ENCODE data around the gene MYO15A.

MYO15A gene

DNA sequence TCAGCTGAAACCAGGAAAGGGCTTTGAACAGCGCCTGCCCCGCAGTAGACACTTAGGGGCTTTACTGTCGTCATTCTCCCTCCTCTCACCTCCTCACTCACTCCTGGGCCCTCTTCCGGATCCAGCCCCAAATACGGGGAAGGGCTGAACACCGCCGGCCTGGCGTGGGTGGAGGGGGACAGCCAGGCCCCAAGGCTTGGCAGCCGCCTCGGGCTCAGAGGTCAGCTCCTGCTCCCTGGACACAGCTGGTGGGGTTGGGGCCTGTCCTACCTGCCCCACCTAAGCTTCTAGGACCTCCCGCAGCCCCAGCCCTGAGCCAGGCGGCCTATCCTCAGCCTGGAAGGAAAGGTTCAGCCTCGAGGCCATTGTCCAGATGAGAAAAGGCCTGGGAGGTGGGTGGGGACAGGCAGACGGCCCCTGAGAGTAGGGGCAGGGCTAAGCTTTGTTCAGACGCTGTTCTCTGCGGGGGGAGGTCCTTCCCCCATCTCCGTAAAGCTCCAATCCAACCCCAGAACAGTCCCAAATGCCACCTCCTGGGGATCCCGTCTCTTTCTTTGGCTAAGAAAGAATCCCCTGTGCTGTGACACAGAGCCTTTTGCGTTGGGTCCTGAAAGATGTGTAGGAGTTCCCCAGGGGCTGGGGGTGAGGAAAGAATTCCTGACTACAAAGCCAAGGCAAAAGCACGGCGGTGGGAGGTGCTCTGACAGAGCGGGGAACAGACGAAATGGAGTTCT, 116.0 kb downstream of the MYO15A start:
- DNase-seq, result no peak

DNA sequence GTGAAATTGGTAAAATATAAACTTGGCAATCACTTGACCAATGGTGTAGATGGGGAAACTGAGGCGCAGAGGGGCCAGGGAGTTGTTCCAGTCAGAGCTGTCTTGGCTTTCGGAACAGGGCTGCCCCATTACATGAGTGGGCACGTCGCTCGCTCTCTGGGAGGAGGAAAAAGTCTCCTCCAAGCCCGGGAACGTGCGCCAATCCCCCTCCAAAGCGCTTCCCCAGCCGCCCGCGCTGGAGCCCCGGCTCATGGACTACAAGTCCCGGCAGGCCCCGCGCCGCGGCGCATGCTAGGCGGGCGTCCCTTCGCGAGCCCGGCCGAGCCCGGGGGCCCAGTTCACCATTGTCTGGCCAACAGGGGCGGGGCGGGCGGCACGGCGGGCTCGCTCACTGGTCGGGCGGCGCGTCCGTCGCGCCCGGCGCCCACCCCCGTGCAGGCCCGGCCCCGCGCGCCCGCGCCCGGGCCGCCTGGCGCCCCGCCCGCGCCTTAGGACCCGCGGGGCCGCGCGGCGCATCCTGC, 116.6 kb downstream of the MYO15A start, which contains the start of gene LLGL1:
TSS of gene LLGL1 (plus strand) at position 515 of the 521 bp plus-strand sequence. CDS start 48 bp downstream, outside the sequence.
- DNase-seq, result peak; percentile 96

DNA sequence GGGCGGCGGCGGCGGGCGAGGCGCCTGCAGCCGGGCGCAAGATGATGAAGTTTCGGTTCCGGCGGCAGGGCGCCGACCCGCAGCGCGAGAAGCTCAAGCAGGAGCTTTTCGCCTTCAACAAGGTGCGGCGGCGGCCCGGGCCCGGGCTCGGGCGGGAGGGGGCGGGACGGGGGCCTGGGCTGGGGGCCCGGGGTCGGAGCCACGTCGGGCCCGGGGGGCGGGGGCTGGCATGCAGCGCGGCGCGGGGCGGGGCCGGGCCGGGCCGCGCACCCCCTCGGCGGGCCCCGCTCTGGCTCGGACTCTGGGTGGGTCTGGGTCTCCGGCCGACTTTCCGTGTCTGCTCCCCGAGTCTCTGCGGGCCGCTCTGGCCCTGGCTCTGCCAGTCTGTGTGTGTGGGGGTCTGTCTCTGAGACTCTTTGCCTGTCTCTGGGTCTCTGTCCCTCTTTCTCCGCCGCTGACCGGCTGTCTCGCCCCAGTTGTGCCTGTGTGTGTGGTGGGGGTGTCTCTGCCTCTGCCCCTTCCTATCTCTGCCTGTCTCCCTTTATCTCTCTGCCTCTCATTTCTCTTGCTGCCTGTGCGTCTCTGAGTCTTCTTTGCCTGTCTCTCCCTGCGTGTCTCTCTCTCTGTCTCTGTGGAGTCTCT, 117.2 kb downstream of the MYO15A start:
- DNase-seq, result no peak

DNA sequence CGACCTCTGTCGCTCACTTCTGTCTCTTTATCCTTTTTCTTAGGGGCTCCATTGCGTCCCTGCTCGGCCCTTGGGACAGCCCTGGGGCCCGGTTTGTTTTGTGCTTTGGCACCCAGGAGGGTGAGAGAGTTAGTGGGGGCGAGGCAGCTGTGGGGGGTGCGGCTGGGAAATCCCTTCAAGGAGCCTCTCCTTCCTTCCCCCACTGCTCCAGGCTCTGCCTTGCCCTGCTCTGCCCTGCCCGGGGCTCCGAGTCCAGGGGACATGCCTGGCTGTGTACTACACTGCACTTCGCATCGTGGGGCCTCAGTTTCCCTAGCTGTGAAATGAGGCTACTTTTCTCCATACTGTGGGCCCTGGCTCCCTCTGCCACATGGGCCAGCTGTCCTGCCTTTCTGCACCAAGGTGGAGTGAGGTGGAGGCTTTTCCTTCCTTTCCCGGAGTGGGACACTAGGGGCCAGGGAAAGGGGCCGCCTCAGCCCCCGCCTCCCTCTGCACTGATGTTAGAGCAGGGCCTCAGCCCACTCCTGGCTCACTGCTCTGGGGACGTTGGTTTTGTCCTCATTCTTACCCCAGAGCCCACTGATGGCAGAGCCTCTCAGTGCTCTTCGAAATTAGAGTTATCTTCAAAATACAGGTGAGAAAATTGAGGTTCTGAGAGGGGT, 117.9 kb downstream of the MYO15A start:
- no peak for DNase-seq

DNA sequence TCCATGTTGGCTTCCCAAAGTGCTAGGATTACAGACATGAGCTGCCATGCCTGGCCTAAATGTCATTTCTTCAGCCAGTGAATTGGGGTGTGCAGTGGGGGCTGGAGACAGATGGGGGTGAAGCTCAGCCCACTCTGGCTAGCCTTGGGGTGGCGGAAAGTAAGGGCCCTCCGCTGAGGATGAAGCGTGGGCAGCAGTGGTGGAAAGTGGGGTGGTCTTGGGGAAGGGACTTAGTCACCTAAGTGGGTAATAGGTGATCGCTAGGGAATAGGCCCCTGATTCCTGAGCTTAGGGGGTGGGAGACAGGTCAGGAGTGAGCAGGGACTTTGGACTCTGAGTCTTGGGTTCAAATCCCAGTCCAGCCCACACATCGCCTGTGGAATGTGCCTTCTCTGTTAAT, 119.1 kb downstream of the MYO15A start:
- no peak for DNase-seq

DNA sequence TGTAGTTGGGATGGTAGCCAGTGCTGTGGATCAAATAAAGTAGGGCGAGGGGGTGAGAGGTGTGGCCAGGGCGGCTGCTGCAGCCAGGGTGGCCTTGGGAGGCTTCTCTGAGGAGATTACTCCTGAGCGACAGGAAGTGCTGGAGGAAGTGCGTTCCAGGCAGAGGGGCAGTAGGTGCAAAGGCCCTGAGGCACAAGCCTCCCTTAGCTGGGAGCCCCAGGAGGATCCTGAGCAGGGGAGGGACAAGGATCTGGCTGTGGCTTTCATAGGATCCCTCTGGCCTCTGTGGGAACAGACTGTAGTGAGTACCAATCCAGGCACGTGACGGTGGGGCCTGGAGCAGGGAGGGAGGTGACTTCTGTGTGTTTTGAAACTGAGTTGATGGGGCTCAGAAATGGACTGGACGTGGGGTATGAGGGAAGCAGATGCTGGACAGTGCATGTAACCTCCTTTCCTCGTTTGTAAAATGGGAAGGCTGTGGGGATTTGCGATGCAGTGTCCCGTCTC, 119.7 kb downstream of the MYO15A start:
- no peak for DNase-seq

DNA sequence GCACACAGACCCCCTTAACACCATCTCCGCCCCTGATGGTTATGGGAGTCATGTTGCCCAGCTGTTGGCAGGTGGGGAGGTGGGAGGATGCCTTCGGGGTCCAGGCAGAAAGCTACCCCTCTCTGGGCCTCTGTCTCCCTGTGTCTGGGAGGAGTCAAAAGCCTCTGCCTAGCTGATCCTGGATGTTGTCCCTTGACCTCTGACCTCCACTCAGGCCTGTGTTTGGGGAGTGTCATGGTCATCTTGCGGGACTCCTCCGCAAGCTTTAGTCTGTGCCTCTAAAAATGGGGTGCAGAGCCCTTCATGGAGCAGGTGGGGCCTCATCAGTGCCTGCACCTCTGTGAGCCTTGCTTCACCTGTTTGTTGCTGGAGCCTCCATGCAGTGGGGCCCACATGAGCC, 120.7 kb downstream of the MYO15A start:
- DNase-seq, result no peak
